Measurements from ENCODE around the gene FOXL1.

GRCh38 chr16:86597126-86597879, 19.0 kb downstream of the FOXL1 start:
- TF ChIP-seq FOXP2 (optimal IDR thresholded peaks at IDR 0.05; ENCODE audit: borderline replicate concordance, extremely low read depth, extremely low read length, insufficient read depth) (no peak), POLR2AphosphoS5 (IDR thresholded peaks at IDR 0.05; ENCODE audit: low read depth, low read length) (no peak)

All from PFSK-1 (cell line).